MM.1S (cell line): Measurements from ENCODE around the gene EFNA5.

Experiments
- DNase-seq: peaks from one replicate; pipeline ENCODE4 v3.0.0-alpha.2; 2015
- H2AFZ ChIP-seq: fragments of 300-600 bp; sonication (generic); 2 replicates; pipeline ENCODE4 v1.6.0; 2016; ENCODE audit warnings: antibody characterized with exemption, low read length
- H3F3A ChIP-seq: fragments of 300-600 bp; sonication (generic); 2 replicates; pipeline ENCODE4 v1.6.1; 2016; ENCODE audit warnings: mild to moderate bottlenecking, antibody characterized with exemption, low read length, moderate library complexity, mixed read lengths; ENCODE audit not compliant: insufficient read depth
- H3K27ac ChIP-seq: fragments of 300-600 bp; sonication (generic); 2 replicates; pipeline ENCODE4 v1.5.1; 2016; ENCODE audit warnings: mild to moderate bottlenecking, low read length
- H3K27me3 ChIP-seq: fragments of 300-600 bp; sonication (generic); replicated peaks from 2 replicates; pipeline ENCODE4 v1.6.0; 2016; ENCODE audit warnings: low read length; ENCODE audit not compliant: insufficient read depth
- H3K36me3 ChIP-seq: fragments of 300-600 bp; sonication (generic); replicated peaks from 2 replicates; pipeline ENCODE4 v1.6.1; 2016; ENCODE audit warnings: mild to moderate bottlenecking, low read length, mixed read lengths; ENCODE audit not compliant: insufficient read depth
- H3K4me1 ChIP-seq: fragments of 300-600 bp; sonication (generic); 2 replicates; pipeline ENCODE4 v1.6.1; 2016; ENCODE audit warnings: low read length, mixed read lengths
- H3K4me2 ChIP-seq: fragments of 300-600 bp; sonication (generic); 2 replicates; pipeline ENCODE4 v1.6.0; 2016; ENCODE audit warnings: low read depth, low read length
- H3K4me3 ChIP-seq: fragments of 300-600 bp; sonication (generic); 2 replicates; pipeline ENCODE4 v1.5.1; 2016; ENCODE audit warnings: low read length, mixed read lengths
- H3K79me2 ChIP-seq: fragments of 300-600 bp; sonication (generic); 2 replicates; pipeline ENCODE4 v1.6.1; 2016; ENCODE audit warnings: mixed run types, low read length, mixed read lengths
- H3K9ac ChIP-seq: fragments of 300-600 bp; sonication (generic); 2 replicates; pipeline ENCODE4 v1.6.1; 2016; ENCODE audit warnings: low read length, mixed read lengths
- H3K9me2 ChIP-seq: fragments of 300-600 bp; sonication (generic); replicated peaks from 2 replicates; pipeline ENCODE4 v1.6.1; 2016; ENCODE audit warnings: mild to moderate bottlenecking, low read length, mixed read lengths; ENCODE audit not compliant: insufficient read depth
- H3K9me3 ChIP-seq: fragments of 300-600 bp; sonication (generic); replicated peaks from 2 replicates; pipeline ENCODE4 v1.6.1; 2016; ENCODE audit warnings: mild to moderate bottlenecking, low read length, mixed read lengths; ENCODE audit not compliant: insufficient read depth
- H4K20me1 ChIP-seq: fragments of 300-600 bp; sonication (generic); 2 replicates; pipeline ENCODE4 v1.6.1; 2016; ENCODE audit warnings: mild to moderate bottlenecking, low read length, moderate library complexity, mixed read lengths; ENCODE audit not compliant: insufficient read depth
- EZH2 ChIP-seq: fragments of 300-600 bp; sonication (generic); optimal IDR thresholded peaks from 2 replicates; pipeline ENCODE3; 2017; ENCODE audit warnings: low read depth, mild to moderate bottlenecking, antibody characterized with exemption, low read length, mixed read lengths
- EZH2phosphoT487 ChIP-seq: fragments of 300-600 bp; sonication (generic); IDR thresholded peaks from 2 replicates; pipeline ENCODE4 v1.6.1; 2018; ENCODE audit warnings: antibody characterized with exemption, low read length
- TF ChIP-seq, protein P1 (sequence below): fragments of 300-600 bp; sonication (generic); IDR thresholded peaks from 2 replicates; pipeline ENCODE4 v1.5.1; 2016; ENCODE audit warnings: antibody characterized with exemption, low read length, mixed read lengths

EFNA5 gene

DNA sequence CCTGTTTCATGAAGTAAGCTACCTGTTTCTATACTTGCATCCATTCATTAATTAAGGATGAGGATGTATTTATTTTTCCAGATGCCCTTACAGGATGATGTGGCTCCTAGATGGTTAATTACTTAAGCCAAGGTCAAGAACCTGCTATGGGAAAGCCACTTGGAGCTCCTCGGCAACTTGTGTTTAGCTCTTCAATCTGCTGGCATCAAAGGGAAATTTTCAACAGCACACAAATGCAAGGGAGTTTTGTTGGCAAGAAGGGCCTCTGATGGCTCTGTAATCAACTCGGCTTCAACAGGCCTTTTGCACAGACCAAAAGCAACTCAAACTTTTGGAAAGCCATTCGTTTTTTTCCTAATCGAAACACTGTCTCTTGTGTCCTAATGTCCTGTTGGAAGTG lies 125.3 kb downstream of the EFNA5 start:
- no peak overlapping the region for H3K27ac ChIP-seq

DNA sequence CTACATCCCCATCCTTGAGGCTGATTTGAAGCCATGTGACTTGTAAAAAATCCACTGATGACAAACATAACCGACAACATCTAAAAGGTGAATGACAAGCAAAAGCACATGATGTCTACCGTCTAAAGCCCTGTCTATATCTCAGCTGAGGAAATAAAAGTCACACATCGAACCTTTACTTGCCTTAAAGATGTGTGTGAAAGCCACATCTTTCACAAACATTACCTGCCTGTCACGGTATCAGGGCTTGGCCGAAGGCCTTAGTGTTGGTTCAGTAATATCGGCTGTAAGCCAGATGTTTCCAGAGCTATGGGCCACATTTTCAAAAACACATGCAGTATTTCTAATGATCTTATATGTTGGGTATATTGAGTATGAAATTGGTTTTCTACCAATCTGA lies 125.8 kb downstream of the EFNA5 start:
- Histone ChIP-seq H3K36me3 (no peaks in the 10 kb centered on the region), H3K27me3 (no peaks in the 10 kb centered on the region), H3K9me2 (no peaks in the 10 kb centered on the region), H4K20me1 (no peaks in the 10 kb centered on the region), H3K9ac (no peak overlapping the region), H3K9me3 (no peaks in the 10 kb centered on the region), H3F3A (no peaks in the 10 kb centered on the region), H3K4me3 (no peak overlapping the region), H3K4me1 (no peaks in the 10 kb centered on the region), H3K4me2 (no peak overlapping the region), H2AFZ (no peak overlapping the region), H3K79me2 (no peaks in the 10 kb centered on the region), H3K27ac (no peak overlapping the region)
- no peak for DNase-seq
- no peak for TF ChIP-seq EZH2phosphoT487
- TF ChIP-seq, protein P1, sequence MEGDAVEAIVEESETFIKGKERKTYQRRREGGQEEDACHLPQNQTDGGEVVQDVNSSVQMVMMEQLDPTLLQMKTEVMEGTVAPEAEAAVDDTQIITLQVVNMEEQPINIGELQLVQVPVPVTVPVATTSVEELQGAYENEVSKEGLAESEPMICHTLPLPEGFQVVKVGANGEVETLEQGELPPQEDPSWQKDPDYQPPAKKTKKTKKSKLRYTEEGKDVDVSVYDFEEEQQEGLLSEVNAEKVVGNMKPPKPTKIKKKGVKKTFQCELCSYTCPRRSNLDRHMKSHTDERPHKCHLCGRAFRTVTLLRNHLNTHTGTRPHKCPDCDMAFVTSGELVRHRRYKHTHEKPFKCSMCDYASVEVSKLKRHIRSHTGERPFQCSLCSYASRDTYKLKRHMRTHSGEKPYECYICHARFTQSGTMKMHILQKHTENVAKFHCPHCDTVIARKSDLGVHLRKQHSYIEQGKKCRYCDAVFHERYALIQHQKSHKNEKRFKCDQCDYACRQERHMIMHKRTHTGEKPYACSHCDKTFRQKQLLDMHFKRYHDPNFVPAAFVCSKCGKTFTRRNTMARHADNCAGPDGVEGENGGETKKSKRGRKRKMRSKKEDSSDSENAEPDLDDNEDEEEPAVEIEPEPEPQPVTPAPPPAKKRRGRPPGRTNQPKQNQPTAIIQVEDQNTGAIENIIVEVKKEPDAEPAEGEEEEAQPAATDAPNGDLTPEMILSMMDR, result no peak
- TF ChIP-seq EZH2, result no peak

More for the DNA sequence above, 125.3 kb downstream of the EFNA5 start:
- no peak overlapping the region for H3K4me2 ChIP-seq
- H3K4me3 ChIP-seq, result no peak overlapping the region
- no peaks in the 10 kb centered on the region for H4K20me1 ChIP-seq
- no peaks in the 10 kb centered on the region for H3K9me2 ChIP-seq
- no peaks in the 10 kb centered on the region for H3K4me1 ChIP-seq
- no peak overlapping the region for H3K9ac ChIP-seq
- H2AFZ ChIP-seq, result no peak overlapping the region
- TF ChIP-seq EZH2 (no peak), EZH2phosphoT487 (no peak)
- TF ChIP-seq, protein P1, result no peak
- H3K36me3 ChIP-seq, result no peaks in the 10 kb centered on the region
- no peaks in the 10 kb centered on the region for H3F3A ChIP-seq
- H3K27me3 ChIP-seq, result no peaks in the 10 kb centered on the region
- H3K9me3 ChIP-seq, result no peaks in the 10 kb centered on the region
- no peaks in the 10 kb centered on the region for H3K79me2 ChIP-seq
- no peak for DNase-seq

DNA sequence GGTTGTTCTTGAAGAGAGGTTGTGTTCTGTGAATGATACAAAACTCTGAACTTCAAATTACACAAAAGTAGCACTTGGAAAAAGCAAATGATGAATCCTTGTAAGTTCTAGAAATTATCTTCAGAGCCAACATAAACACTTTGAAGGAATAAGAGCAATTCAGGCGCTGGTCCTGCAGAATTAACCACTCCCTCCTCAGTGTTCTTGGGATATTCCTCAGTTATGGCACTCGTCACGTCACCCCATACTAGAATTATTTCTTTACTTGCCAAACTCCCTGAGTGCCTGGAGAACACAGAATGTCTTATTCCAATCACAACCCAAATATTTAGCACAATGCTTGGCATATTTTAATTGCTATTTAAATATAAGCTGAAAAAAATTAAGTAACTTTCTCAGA lies 126.3 kb downstream of the EFNA5 start:
- H3K36me3 ChIP-seq, result no peaks in the 10 kb centered on the region

More for the DNA sequence above, 126.3 kb downstream of the EFNA5 start:
- H2AFZ ChIP-seq, result no peak overlapping the region
- no peaks in the 10 kb centered on the region for H3K9me2 ChIP-seq
- no peaks in the 10 kb centered on the region for H4K20me1 ChIP-seq
- TF ChIP-seq EZH2phosphoT487 (no peak), EZH2 (no peak)
- TF ChIP-seq, protein P1, result no peak
- no peak overlapping the region for H3K27ac ChIP-seq
- no peaks in the 10 kb centered on the region for H3K9me3 ChIP-seq
- no peaks in the 10 kb centered on the region for H3F3A ChIP-seq
- no peaks in the 10 kb centered on the region for H3K27me3 ChIP-seq
- H3K9ac ChIP-seq, result no peak overlapping the region
- no peaks in the 10 kb centered on the region for H3K79me2 ChIP-seq
- H3K4me1 ChIP-seq, result no peaks in the 10 kb centered on the region
- no peak for DNase-seq
- H3K4me3 ChIP-seq, result no peak overlapping the region
- H3K4me2 ChIP-seq, result no peak overlapping the region
